GM12878 (cell line): ENCODE data around the gene C16orf46. TPM values are rescaled to one million over a fixed set of nuclear protein-coding genes. Genes with fewer than 3 reads are reported as not detected.

Experiments
- CHD2 ChIP-seq: IDR thresholded peaks from 2 replicates; pipeline ENCODE4 v1.6.1; 2011; ENCODE audit warnings: low read depth, low read length, improper control_type of control experiment, borderline replicate concordance
- E4F1 ChIP-seq: fragments of 450-650 bp; IDR thresholded peaks from 2 replicates; pipeline ENCODE4 v1.6.1; 2018; ENCODE audit warnings: borderline replicate concordance, mild to moderate bottlenecking; ENCODE audit not compliant: partially characterized antibody
- EP300 ChIP-seq, 2 experiments: fragments of 150-350 bp in 1 of 2; IDR thresholded peaks; 2 replicates each; pipeline ENCODE4 v1.6.1; 2011 to 2012; ENCODE audit warnings: low read depth in 2 of 2, low read length in 2 of 2, borderline replicate concordance in 1 of 2, improper control_type of control experiment in 1 of 2, inconsistent platforms in 1 of 2; ENCODE audit not compliant: control insufficient read depth in 1 of 2
- GABPA ChIP-seq: IDR thresholded peaks from 2 replicates; pipeline ENCODE4 v1.6.1; 2014; ENCODE audit warnings: antibody characterized with exemption, low read depth, mild to moderate bottlenecking, inconsistent platforms
- HCFC1 ChIP-seq: fragments of 150-350 bp; IDR thresholded peaks from 2 replicates; pipeline ENCODE4 v1.6.1; 2014; ENCODE audit warnings: low read length
- HDGF ChIP-seq: fragments of 450-650 bp; IDR thresholded peaks from 2 replicates; pipeline ENCODE4 v1.6.1; 2016; ENCODE audit warnings: antibody characterized with exemption
- IKZF2 ChIP-seq, 2 experiments: fragments of 450-650 bp; IDR thresholded peaks; 2 replicates each; pipeline ENCODE4 v1.6.1; 2017; ENCODE audit warnings: mild to moderate bottlenecking in 2 of 2, moderate library complexity in 2 of 2
- MXI1 ChIP-seq: fragments of 150-350 bp; IDR thresholded peaks from 2 replicates; pipeline ENCODE4 v1.6.1; 2011; ENCODE audit warnings: low read depth, mild to moderate bottlenecking, inconsistent platforms, low read length, improper control_type of control experiment
- NKRF ChIP-seq: fragments of 450-650 bp; conservative IDR thresholded peaks from 2 replicates; pipeline ENCODE4 v1.6.1; 2017; ENCODE audit warnings: mild to moderate bottlenecking, moderate library complexity
- POLR2AphosphoS2 ChIP-seq: IDR thresholded peaks from 2 replicates; pipeline ENCODE4 v1.6.1; 2011; ENCODE audit warnings: low read depth, mild to moderate bottlenecking, low read length, improper control_type of control experiment, moderate library complexity
- POU2F2 ChIP-seq: IDR thresholded peaks from 3 replicates; pipeline ENCODE4 v1.6.1; 2011; ENCODE audit warnings: low read depth, mild to moderate bottlenecking, low read length, borderline replicate concordance
- RAD21 ChIP-seq: IDR thresholded peaks from 2 replicates; pipeline ENCODE4 v1.6.1; 2011; ENCODE audit warnings: mild to moderate bottlenecking, low read depth, low read length, moderate library complexity; ENCODE audit not compliant: insufficient read depth
- RELB ChIP-seq: fragments of 450-650 bp; IDR thresholded peaks from 2 replicates; pipeline ENCODE4 v1.6.1; 2017; ENCODE audit warnings: low read depth, mild to moderate bottlenecking, moderate library complexity
- SIX5 ChIP-seq: IDR thresholded peaks from 2 replicates; pipeline ENCODE4 v1.6.1; 2011; ENCODE audit warnings: mild to moderate bottlenecking, low read depth, low read length, moderate library complexity; ENCODE audit not compliant: severe bottlenecking
- SUPT20H ChIP-seq: IDR thresholded peaks from 2 replicates; pipeline ENCODE4 v1.6.1; 2011; ENCODE audit warnings: low read depth, mild to moderate bottlenecking, low read length, moderate library complexity, borderline replicate concordance; ENCODE audit not compliant: control insufficient read depth
- WRNIP1 ChIP-seq: IDR thresholded peaks from 2 replicates; pipeline ENCODE4 v1.6.1; 2011; ENCODE audit warnings: low read depth, low read length, improper control_type of control experiment, borderline replicate concordance
- ZNF622 ChIP-seq: fragments of 450-650 bp; IDR thresholded peaks from 2 replicates; pipeline ENCODE4 v1.6.1; 2017; ENCODE audit warnings: mild to moderate bottlenecking, inconsistent platforms
- polyA plus RNA-seq, 11 experiments: library from polyadenylated mRNA; depleted of rRNA in 4 of 11; unstranded in 6 of 11; stranded (reverse) in 5 of 11; fragments of >200 nt; fragmentation: Nextera tagmentation in 4 of 11; fragmentation: Illumina TruSeq in 1 of 11; extraction: Ambion mirVana in 4 of 11; extraction: Trizol in 1 of 11; gene quantifications; 1 replicate in 1 of 11; 2 replicates in 10 of 11; pipeline versions ENCODE4 v1.2.1 to v1.2.3, GENCODE V29; 2011 to 2016; ENCODE audit warnings: inconsistent platforms in 2 of 11, missing spikeins in 2 of 11, low read depth in 1 of 11
- total RNA-seq, 4 experiments: library from RNA; depleted of rRNA in 3 of 4; stranded (reverse); fragments of >200 nt in 3 of 4; fragmentation: Illumina TruSeq in 1 of 4; extraction: Trizol in 1 of 4; gene quantifications; 2 replicates each; pipeline versions ENCODE4 v1.2.1 to v1.2.3, GENCODE V29; 2013 to 2021
- TF ChIP-seq, protein P1 (sequence below): fragments of 450-650 bp; formaldehyde crosslinking; IDR thresholded peaks from 2 replicates; pipeline ENCODE4 v1.5.0; 2022; ENCODE audit warnings: mild to moderate bottlenecking, missing genetic modification characterization

Gene C16orf46
- total and polyA plus RNA-seq, 10 of the 15 experiments (the other 5 are each of a cell fraction or from before 2014, with no cell fraction given): 0.04 to 0.46 (median 0.14) TPM; not detected in 6

GRCh38 chr16:81077076-81077940 lies at the start of gene C16orf46 (continued):
- TF ChIP-seq POLR2AphosphoS2: peak; percentile 70; the same call in 1 of the 2 replicates
- no peak for TF ChIP-seq RAD21
- TF ChIP-seq RELB: peak; percentile 66
- no peak for TF ChIP-seq WRNIP1
- peak; percentile 93 for TF ChIP-seq MXI1
- no peak for TF ChIP-seq CHD2
- no peak for TF ChIP-seq E4F1
- TF ChIP-seq IKZF2 (IDR thresholded peaks at IDR 0.05): no peak
- no peak for TF ChIP-seq EP300 (IDR thresholded peaks at IDR 0.05; ENCODE audit: borderline replicate concordance in 1 of 2, control insufficient read depth in 1 of 2, low read depth in 2 of 2, low read length in 2 of 2)
- TF ChIP-seq ZNF622: no peak
- no peak for TF ChIP-seq SIX5
- peak; percentile 98 for TF ChIP-seq NKRF
- peak; percentile 66; the same call in 1 of the 2 replicates for TF ChIP-seq HCFC1
- peak; percentile 29; the same call in 1 of the 3 replicates for TF ChIP-seq POU2F2
- no peak for TF ChIP-seq SUPT20H
- peak; percentile 88 for TF ChIP-seq GABPA
- TF ChIP-seq, protein P1, sequence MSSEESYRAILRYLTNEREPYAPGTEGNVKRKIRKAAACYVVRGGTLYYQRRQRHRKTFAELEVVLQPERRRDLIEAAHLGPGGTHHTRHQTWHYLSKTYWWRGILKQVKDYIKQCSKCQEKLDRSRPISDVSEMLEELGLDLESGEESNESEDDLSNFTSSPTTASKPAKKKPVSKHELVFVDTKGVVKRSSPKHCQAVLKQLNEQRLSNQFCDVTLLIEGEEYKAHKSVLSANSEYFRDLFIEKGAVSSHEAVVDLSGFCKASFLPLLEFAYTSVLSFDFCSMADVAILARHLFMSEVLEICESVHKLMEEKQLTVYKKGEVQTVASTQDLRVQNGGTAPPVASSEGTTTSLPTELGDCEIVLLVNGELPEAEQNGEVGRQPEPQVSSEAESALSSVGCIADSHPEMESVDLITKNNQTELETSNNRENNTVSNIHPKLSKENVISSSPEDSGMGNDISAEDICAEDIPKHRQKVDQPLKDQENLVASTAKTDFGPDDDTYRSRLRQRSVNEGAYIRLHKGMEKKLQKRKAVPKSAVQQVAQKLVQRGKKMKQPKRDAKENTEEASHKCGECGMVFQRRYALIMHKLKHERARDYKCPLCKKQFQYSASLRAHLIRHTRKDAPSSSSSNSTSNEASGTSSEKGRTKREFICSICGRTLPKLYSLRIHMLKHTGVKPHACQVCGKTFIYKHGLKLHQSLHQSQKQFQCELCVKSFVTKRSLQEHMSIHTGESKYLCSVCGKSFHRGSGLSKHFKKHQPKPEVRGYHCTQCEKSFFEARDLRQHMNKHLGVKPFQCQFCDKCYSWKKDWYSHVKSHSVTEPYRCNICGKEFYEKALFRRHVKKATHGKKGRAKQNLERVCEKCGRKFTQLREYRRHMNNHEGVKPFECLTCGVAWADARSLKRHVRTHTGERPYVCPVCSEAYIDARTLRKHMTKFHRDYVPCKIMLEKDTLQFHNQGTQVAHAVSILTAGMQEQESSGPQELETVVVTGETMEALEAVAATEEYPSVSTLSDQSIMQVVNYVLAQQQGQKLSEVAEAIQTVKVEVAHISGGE (CRISPR knock-in tag): peak; percentile 81
- TF ChIP-seq HDGF: no peak
